Loucy (cell line): ENCODE measurements around the gene MPG.

Source experiments
- H2AFZ ChIP-seq: fragments of 200-600 bp; sonication (generic); 2 replicates; pipeline ENCODE4 v1.6.0; 2016; ENCODE audit warnings: antibody characterized with exemption, mild to moderate bottlenecking, low read length, moderate library complexity
- H3F3A ChIP-seq: fragments of 200-600 bp; 2 replicates; pipeline ENCODE4 v1.6.0; 2016; ENCODE audit warnings: antibody characterized with exemption, low read depth, mild to moderate bottlenecking
- H3K27me3 ChIP-seq: fragments of 200-600 bp; sonication (generic); 2 replicates; pipeline ENCODE4 v1.6.1; 2014; ENCODE audit warnings: low read length, mild to moderate bottlenecking; ENCODE audit not compliant: insufficient read depth, poor library complexity, severe bottlenecking
- H3K36me3 ChIP-seq: fragments of 200-600 bp; sonication (generic); 2 replicates; pipeline ENCODE4 v1.6.1; 2016; ENCODE audit warnings: low read length; ENCODE audit not compliant: insufficient read depth
- H3K4me1 ChIP-seq: fragments of 200-600 bp; sonication (generic); 2 replicates; pipeline ENCODE4 v1.5.1; 2014; ENCODE audit warnings: low read length, mild to moderate bottlenecking; ENCODE audit not compliant: insufficient read depth, poor library complexity, severe bottlenecking
- H3K4me2 ChIP-seq: fragments of 200-600 bp; sonication (generic); 2 replicates; pipeline ENCODE4 v1.6.0; 2014; ENCODE audit warnings: antibody characterized with exemption, low read length, low read depth, mild to moderate bottlenecking; ENCODE audit not compliant: poor library complexity, severe bottlenecking
- H3K4me3 ChIP-seq: fragments of 200-600 bp; sonication (generic); 2 replicates; pipeline ENCODE4 v1.5.1; 2014; ENCODE audit warnings: low read length, mild to moderate bottlenecking, mixed read lengths; ENCODE audit not compliant: poor library complexity, severe bottlenecking
- H3K79me2 ChIP-seq: fragments of 200-600 bp; sonication (generic); 2 replicates; pipeline ENCODE4 v1.6.1; 2014; ENCODE audit warnings: low read length; ENCODE audit not compliant: insufficient read depth
- H3K9ac ChIP-seq: fragments of 200-600 bp; sonication (generic); 2 replicates; pipeline ENCODE4 v1.6.0; 2014; ENCODE audit warnings: mild to moderate bottlenecking, low read depth, low read length, moderate library complexity; ENCODE audit not compliant: poor library complexity, severe bottlenecking
- H3K9me2 ChIP-seq: fragments of 200-600 bp; sonication (generic); replicated peaks from 2 replicates; pipeline ENCODE4 v1.6.1; 2016; ENCODE audit warnings: low read depth, low read length, mixed read lengths
- H3K9me3 ChIP-seq: fragments of 200-600 bp; sonication (generic); 2 replicates; pipeline ENCODE4 v1.6.1; 2014; ENCODE audit warnings: mild to moderate bottlenecking, antibody characterized with exemption, low read length, low read depth; ENCODE audit not compliant: insufficient read depth
- H4K20me1 ChIP-seq: fragments of 200-600 bp; sonication (generic); 2 replicates; pipeline ENCODE4 v1.6.0; 2014; ENCODE audit warnings: antibody characterized with exemption, low read length, mild to moderate bottlenecking; ENCODE audit not compliant: insufficient read depth, poor library complexity, severe bottlenecking
- CTCF ChIP-seq: fragments of 200-600 bp; sonication (generic); conservative IDR thresholded peaks from 2 replicates; pipeline ENCODE4 v1.5.1; 2014; ENCODE audit warnings: mild to moderate bottlenecking, antibody characterized with exemption, low read length
- EZH2phosphoT487 ChIP-seq: fragments of 200-600 bp; IDR thresholded peaks from 2 replicates; pipeline ENCODE4 v1.6.1; 2018; ENCODE audit warnings: antibody characterized with exemption, mild to moderate bottlenecking, moderate library complexity, borderline replicate concordance

Gene MPG

GRCh38 chr16:114327-114726 lies 36.3 kb downstream of the MPG start:
- H3K9ac ChIP-seq: no peak overlapping the region
- no peak overlapping the region for H3K4me3 ChIP-seq
- TF ChIP-seq EZH2phosphoT487 (no peak), CTCF (no peak)
- no peaks in the 10 kb centered on the region for H3K79me2 ChIP-seq
- H2AFZ ChIP-seq: no peak overlapping the region
- H3F3A ChIP-seq: no peaks in the 10 kb centered on the region
- H3K4me1 ChIP-seq: peaks cover 22% of the 10 kb centered on the region
- no peaks in the 10 kb centered on the region for H3K9me2 ChIP-seq
- no peak overlapping the region for H3K4me2 ChIP-seq
- no peaks in the 10 kb centered on the region for H3K36me3 ChIP-seq
- no peaks in the 10 kb centered on the region for H3K27me3 ChIP-seq
- no peaks in the 10 kb centered on the region for H4K20me1 ChIP-seq
- H3K9me3 ChIP-seq: no peaks in the 10 kb centered on the region

- H3K36me3 ChIP-seq: no peaks in the 10 kb centered on the region
- H3K4me2 ChIP-seq: no peak overlapping the region
- H3F3A ChIP-seq: no peaks in the 10 kb centered on the region
- H4K20me1 ChIP-seq: no peaks in the 10 kb centered on the region
- H3K79me2 ChIP-seq: no peaks in the 10 kb centered on the region
- H3K4me1 ChIP-seq: peaks cover 27% of the 10 kb centered on the region
- no peak overlapping the region for H2AFZ ChIP-seq
- no peak for TF ChIP-seq CTCF
- no peaks in the 10 kb centered on the region for H3K27me3 ChIP-seq
- H3K9ac ChIP-seq: no peak overlapping the region
- no peaks in the 10 kb centered on the region for H3K9me2 ChIP-seq
- no peak overlapping the region for H3K4me3 ChIP-seq
- no peaks in the 10 kb centered on the region for H3K9me3 ChIP-seq
Measured at GRCh38 chr16:116015-116414, 38.0 kb downstream of the MPG start.

- H3K9me2 ChIP-seq: no peaks in the 10 kb centered on the region
Measured at GRCh38 chr16:117379-118365, 39.6 kb downstream of the MPG start.

More at GRCh38 chr16:117379-118365, 39.6 kb downstream of the MPG start:
- no peak overlapping the region for H3K4me3 ChIP-seq
- TF ChIP-seq EZH2phosphoT487 (no peak), CTCF (peak; percentile 67)
- H3K4me2 ChIP-seq: no peak overlapping the region
- no peak overlapping the region for H2AFZ ChIP-seq
- H3K9ac ChIP-seq: no peak overlapping the region
- no peaks in the 10 kb centered on the region for H3K27me3 ChIP-seq
- H3K4me1 ChIP-seq: peaks cover 27% of the 10 kb centered on the region
- H3K79me2 ChIP-seq: no peaks in the 10 kb centered on the region
- H4K20me1 ChIP-seq: no peaks in the 10 kb centered on the region
- H3K9me3 ChIP-seq: no peaks in the 10 kb centered on the region
- no peaks in the 10 kb centered on the region for H3K36me3 ChIP-seq
- H3F3A ChIP-seq: no peaks in the 10 kb centered on the region
